M059J (cell line): ENCODE data around the gene MACROD2. TPM values are rescaled to one million over a fixed set of nuclear protein-coding genes. Genes with fewer than 3 reads are reported as not detected.

Experiments used
- DNase-seq: peaks from one replicate; pipeline ENCODE4 v3.0.0-alpha.2; 2012; ENCODE audit warnings: low read depth
- total RNA-seq: library from RNA; depleted of rRNA; stranded (reverse); fragments of >200 nt; shearing (Covaris generic); gene quantifications from 2 replicates; pipeline ENCODE4 v1.2.3, GENCODE V29; 2014

The MACROD2 gene
- total RNA-seq, 1 experiment from 2014 or later, result 1.8 TPM

GRCh38 chr20:15575255-15575654 lies 1579.9 kb downstream of the MACROD2 start:
- no peak for DNase-seq

GRCh38 chr20:15576411-15576810 lies 1581.1 kb downstream of the MACROD2 start:
- DNase-seq, result no peak

DNA sequence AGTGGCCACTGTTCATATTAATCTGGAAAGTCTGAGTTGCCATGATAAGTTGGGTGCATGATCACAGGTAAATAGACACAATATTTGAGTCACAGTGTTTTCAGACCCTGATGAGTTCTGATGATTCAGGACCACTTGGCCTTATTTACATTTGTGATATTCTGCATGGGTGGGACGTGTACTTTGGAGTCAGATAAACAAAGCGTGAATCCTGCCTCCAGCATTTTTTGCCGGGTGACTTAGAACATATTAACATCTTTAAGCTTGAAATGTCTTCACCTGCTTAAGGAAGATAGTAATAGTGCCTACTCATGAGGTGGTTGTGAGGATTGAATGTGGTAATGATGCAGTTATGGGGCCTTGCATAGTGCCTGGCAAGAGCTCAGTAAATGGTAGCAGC lies 1582.8 kb downstream of the MACROD2 start:
- no peak for DNase-seq

DNA sequence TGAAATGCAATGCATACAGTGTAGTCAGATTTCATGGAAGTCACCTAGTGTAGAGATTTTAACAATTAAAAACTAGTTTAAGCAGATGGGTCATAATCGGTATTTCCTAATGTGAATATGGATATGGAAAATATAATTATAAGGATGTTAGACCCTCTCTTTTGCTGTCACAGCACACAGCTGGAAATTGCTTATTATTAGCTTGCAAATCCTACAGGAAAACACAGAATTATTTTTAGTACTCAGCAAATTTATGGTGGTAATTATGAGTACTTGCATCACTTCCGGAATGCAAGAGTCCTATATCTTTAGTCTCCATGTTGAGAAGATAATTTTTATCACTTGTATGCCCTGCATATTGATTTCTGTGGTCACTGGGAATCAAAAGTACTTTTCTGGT lies 1584.4 kb downstream of the MACROD2 start:
- DNase-seq, result no peak

DNA sequence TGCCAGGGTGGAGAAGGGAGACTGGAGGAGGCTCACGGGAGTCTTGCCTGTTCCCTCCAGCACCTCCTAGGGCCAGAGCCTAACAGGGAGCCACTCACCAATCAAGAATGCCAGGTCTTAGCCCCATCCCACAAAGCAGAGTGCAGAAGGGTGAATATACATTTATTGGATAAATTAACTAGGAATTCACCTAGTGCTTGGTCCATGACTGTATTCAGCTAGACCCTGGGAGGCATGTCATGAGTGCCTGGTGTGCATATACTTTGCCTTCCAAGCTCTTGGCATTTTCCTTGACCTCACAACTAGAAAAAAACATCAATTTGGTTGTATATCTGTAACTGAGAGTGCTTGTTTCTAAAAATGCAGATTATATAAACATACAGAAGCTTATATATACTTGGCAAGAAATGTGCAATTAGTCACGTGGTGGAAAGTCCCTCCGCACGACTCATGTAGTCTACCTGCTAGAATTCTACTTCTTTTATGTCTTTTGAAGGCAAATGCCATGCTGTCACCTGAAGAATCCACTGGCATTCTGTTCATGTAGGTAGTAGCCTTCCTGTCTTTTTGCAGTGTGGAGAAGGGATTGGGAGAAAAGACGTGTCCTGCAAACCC lies 1586.9 kb downstream of the MACROD2 start:
- peak; percentile 67 for DNase-seq

DNA sequence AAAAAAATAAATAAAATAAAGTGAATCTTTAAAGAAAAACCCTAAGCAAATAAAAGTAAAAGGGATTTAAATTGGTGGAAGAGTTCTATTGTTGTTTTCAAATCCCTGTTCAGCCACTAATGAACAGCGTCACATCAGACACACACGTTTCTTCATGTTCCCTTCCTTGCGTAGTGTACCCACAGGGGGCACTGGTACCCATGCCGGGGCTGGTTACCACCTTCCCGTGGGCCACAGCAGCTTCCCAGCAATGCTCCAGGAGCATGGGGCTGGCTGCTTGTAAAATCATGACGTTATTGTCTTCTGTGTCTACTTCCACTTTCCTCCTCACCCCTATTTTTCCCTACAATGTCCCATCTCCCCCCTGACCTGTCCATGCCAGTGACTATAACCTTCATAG lies 1589.2 kb downstream of the MACROD2 start:
- peak; percentile 32 for DNase-seq

DNA sequence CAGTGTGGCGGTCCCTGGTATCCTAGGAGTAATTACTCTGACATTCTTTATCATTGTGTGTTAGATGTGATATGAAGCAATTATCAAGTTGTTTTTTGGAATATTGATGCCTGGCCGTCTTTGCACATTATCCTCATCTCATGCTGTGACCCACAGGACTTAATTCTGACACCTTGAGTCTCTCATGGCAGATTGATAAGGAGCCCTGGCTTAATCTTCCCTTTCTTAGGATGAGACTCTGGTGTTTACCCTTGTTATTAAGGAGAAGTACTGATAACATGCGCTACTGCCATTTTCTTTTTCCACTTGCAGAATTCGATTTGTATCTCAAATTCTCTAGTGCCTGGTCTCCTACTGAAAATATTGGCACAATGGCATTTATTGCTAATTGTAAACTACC lies 1597.8 kb downstream of the MACROD2 start:
- DNase-seq, result no peak

DNA sequence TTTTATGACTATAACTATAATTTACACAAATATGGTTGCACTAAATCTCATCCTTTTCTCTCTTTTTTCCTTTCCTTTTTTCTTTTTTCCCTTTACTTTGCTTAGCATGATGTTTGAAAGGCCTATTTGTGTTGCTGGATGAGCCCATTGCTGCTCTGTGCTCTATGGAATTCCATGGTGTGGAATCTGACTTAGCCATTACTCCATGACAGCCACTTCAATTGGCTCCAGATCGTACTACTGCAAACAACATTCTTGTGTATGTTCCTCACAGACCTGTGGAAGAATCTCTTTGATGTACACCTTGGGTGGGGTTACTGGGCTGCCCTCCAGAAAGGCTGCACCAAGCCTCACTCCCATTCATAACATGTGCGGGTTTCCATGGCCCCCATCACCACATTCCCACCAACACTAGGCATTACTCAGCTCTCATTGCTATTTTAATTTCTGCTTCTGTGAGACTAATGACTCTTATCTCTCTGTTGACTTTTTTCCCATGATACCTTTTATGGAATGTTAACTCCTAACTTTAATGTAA lies 1598.9 kb downstream of the MACROD2 start:
- peak; percentile 48 for DNase-seq

DNA sequence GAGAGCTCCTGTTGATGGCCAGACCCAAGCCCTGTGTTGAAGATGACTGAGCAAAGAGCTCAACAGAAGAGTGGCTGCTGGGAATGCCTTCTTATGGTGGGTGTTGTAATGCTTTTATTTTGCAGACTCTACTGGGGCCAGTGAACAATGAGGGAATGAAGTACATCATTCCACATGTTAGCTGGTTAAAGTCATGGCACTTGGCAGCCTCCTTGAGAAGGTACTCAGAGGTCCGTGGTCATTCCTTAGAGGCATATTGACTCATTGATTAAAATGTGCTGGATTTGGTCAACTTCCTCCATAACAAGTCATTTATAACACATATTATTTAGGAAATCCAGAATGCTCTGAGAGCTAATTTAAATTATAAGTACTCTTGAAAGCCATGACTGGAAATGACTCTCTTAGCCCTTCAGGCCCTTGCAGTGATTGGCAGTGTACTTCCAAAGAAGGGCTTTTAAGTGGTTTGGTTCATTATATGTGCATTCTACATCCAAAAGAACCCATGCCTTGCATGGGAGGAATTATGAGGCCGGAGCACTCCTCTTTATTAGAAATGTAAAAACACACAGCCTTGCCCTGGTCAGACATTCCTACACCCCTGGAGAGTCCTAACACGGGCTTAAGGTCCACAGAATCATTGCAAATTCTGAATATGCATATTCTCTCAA lies 1601.0 kb downstream of the MACROD2 start:
- DNase-seq, result peak; percentile 20

DNA sequence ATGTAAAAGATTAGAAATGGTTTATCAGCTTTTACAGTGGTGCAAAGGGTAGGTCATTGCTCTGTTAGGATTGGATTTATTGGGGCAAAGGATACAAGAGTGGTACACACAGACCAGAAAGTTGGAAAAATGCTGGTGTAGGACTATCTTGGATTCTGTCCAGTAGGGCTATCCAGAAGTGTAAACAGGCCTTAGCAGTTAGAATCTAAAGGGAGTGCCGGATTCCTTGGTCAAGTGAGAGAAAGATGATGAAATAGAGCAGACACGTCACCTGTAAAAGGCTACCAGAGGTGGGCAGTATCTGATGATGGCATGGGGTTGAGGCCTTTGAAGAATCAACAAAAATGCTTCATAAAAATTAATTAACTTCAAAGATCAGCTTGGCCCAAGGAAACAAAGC lies 1602.0 kb downstream of the MACROD2 start:
- DNase-seq, result no peak

DNA sequence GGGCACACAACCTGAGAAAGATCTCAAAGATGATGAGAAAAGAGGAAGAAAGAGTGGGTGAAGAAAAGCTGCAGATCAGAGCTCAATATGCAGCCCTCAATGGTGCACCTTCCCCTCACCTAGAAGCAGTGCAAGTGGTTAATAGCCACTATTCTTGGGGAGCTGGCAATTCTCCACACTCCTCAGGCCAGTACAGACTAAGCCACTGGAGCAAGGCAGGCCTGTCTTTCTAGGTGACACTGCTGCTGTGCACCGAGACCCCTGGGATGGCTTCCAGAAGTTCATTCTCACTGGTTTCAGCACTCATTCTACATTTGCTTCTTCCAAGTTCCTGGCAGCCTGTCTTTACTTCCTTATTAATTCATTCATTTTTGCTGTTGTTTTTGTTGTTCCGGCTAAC lies 1604.6 kb downstream of the MACROD2 start:
- no peak for DNase-seq

GRCh38 chr20:15600565-15600964 lies 1605.2 kb downstream of the MACROD2 start:
- no peak for DNase-seq

DNA sequence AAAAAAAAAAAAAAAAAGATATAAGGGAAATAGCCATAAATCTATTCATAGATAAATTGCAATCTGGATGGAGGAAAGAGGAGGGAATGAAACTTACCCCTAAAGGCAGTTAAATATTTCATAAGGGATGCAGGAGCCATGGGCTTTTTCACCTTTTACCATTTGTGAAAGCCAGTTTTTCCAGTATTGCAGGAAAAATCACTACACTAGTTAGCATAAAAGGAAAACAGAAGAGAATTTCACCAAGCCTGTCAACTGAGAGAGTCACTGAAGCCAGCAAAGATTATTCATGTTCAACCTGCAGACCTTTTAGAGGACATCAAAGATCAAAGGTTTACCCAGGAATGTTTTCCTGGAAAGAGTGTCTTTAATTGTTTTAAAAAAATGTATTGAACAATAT lies 1608.2 kb downstream of the MACROD2 start:
- DNase-seq, result no peak

GRCh38 chr20:15603978-15604805 lies 1608.9 kb downstream of the MACROD2 start:
- DNase-seq, result no peak

GRCh38 chr20:15609921-15610320 lies 1614.6 kb downstream of the MACROD2 start:
- no peak for DNase-seq

DNA sequence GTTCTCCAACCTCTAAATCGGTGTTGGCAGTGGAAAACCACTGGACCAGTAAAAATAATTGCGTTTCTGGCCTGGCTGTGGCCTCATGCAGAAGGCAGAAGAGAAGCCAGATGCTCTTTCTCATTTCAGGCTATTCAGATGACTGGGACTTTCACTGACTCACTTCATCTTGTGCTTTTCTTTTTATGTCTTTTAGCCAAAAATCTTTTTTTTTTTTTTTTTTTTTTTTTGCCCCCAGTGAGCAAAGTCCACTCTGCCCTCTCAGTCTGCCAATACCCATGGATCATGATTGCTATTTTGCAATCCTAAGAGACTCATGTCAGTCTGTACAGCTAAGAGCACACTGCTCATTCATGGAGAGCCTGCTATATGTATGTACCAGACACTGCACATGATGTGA lies 1615.5 kb downstream of the MACROD2 start:
- DNase-seq, result no peak

- DNase-seq, result no peak
Measured at GRCh38 chr20:15611541-15611940, 1616.2 kb downstream of the MACROD2 start.

GRCh38 chr20:15612198-15612597 lies 1616.9 kb downstream of the MACROD2 start:
- DNase-seq, result no peak

GRCh38 chr20:15612769-15613168 lies 1617.5 kb downstream of the MACROD2 start:
- DNase-seq, result no peak

DNA sequence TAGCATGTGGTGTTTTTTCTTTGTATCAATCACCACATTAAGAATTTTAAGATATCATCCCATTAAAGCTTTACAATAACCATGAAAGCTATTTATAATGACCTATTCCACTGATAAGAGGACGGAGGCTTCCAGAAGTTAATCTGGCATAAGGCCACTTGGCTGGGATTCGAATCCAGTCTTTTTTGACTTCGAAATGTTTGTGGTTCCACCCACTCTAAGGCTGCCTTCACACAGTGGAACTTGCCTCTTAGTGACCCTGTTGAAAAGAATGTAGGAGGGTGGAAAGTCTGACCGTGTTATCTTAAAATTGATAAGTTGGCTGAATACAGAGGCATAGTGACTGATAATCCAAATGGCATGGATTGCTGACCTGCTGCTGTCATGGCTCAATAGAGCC lies 1618.2 kb downstream of the MACROD2 start:
- DNase-seq, result no peak

DNA sequence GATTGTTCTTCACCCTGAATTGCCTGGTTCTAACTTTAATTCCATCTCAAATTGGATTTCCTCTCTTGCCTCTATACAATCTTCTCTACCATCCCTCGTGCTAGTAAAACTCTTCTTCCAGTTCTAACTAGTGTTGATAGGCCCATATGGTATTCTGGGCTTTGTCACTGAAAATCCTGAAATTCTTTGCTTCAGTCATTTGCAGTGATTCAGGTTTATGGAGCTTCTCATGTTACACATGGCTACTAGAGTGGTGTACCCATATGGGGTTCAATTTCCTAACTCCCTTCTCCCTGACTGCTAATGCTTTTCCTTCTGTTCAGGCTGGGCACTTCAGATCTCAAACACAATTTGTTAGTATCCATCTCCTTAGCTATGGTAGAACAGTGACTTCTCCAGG lies 1621.3 kb downstream of the MACROD2 start:
- peak; percentile 56 for DNase-seq

- no peak for DNase-seq
Measured at GRCh38 chr20:15618110-15618509, 1622.8 kb downstream of the MACROD2 start.

- peak; percentile 92 for DNase-seq
Measured at GRCh38 chr20:15618912-15619311, 1623.6 kb downstream of the MACROD2 start.
